GM04504 (cell line): ENCODE data around the gene C19orf38.

Experiments
- DNase-seq: peaks from one replicate; pipeline ENCODE4 v3.0.0-alpha.2; 2012; ENCODE audit warnings: low read depth

The C19orf38 gene

GRCh38 chr19:10911579-10912363 lies 63.6 kb downstream of the C19orf38 start:
- no peak for DNase-seq

GRCh38 chr19:10912619-10913018 lies 64.4 kb downstream of the C19orf38 start:
- DNase-seq: no peak

GRCh38 chr19:10913716-10914340 lies 65.6 kb downstream of the C19orf38 start:
- no peak for DNase-seq

GRCh38 chr19:10915130-10916091 lies 67.2 kb downstream of the C19orf38 start:
- DNase-seq: peak; percentile 92

GRCh38 chr19:10916602-10917001 lies 68.4 kb downstream of the C19orf38 start:
- no peak for DNase-seq

- no peak for DNase-seq
Measured at GRCh38 chr19:10918359-10918758, 70.1 kb downstream of the C19orf38 start.
